ENCODE results near the gene KIF11.
"Not testable (repeated sequence)": the region's sequence is repeated elsewhere in the genome, so short reads cannot be mapped to it uniquely, and the experiment has no call there.

KIF11 gene

GRCh38 chr10:92591550-92592022 lies 1.3 kb upstream of the KIF11 start:
- peak; percentile 87 for DNase-seq

GRCh38 chr10:92593619-92594588 lies 974 bp downstream of the KIF11 start:
- no peak for DNase-seq

- DNase-seq: no peak
These were observed 2.6 kb downstream of the KIF11 start for GRCh38 chr10:92595505-92595904.

GRCh38 chr10:92598321-92598720 lies 5.4 kb downstream of the KIF11 start:
- DNase-seq: no peak

- DNase-seq: no peak
These were observed 11.9 kb downstream of the KIF11 start for GRCh38 chr10:92604841-92605240.

- no peak for DNase-seq
These were observed 22.6 kb downstream of the KIF11 start for GRCh38 chr10:92615515-92615914.

GRCh38 chr10:92619368-92619767 lies 26.4 kb downstream of the KIF11 start:
- DNase-seq: no peak

- DNase-seq: no peak
These were observed 35.0 kb downstream of the KIF11 start for GRCh38 chr10:92627845-92628480.

GRCh38 chr10:92629945-92630344 lies 37.0 kb downstream of the KIF11 start:
- no peak for DNase-seq

- DNase-seq: no peak
These were observed 45.1 kb downstream of the KIF11 start for GRCh38 chr10:92638037-92638436.

- DNase-seq: no peak
These were observed 47.2 kb downstream of the KIF11 start for GRCh38 chr10:92640107-92640506.

- no peak for DNase-seq
These were observed 48.6 kb downstream of the KIF11 start for GRCh38 chr10:92641492-92641891.

- DNase-seq: no peak
These were observed 52.0 kb downstream of the KIF11 start for GRCh38 chr10:92644921-92645320.

GRCh38 chr10:92650864-92651263 lies 57.9 kb downstream of the KIF11 start:
- DNase-seq: not testable (repeated sequence)

GRCh38 chr10:92655426-92655825 lies 62.5 kb downstream of the KIF11 start:
- no peak for DNase-seq

- DNase-seq: no peak
These were observed 63.5 kb downstream of the KIF11 start for GRCh38 chr10:92656266-92656961.

- DNase-seq: no peak
These were observed 64.1 kb downstream of the KIF11 start for GRCh38 chr10:92657024-92657423.

- DNase-seq: no peak
These were observed 69.9 kb downstream of the KIF11 start for GRCh38 chr10:92662848-92663247.

GRCh38 chr10:92664322-92664721 lies 71.4 kb downstream of the KIF11 start:
- DNase-seq: no peak

GRCh38 chr10:92667078-92667477 lies 74.1 kb downstream of the KIF11 start:
- no peak for DNase-seq

- DNase-seq: no peak
These were observed 84.8 kb downstream of the KIF11 start for GRCh38 chr10:92677708-92678107.

GRCh38 chr10:92678206-92678605 lies 85.3 kb downstream of the KIF11 start:
- no peak for DNase-seq

GRCh38 chr10:92681306-92681834 lies 88.4 kb downstream of the KIF11 start:
- no peak for DNase-seq
